ENCODE results near the gene APOM. TPM values are rescaled to one million over a fixed set of nuclear protein-coding genes. Genes with fewer than 3 reads are reported as not detected.
A peak's percentile ranks its signal among the peaks of the same experiment; 100 is the strongest.

The APOM gene
- total RNA-seq, 1 experiment from 2014 or later = 0.42 TPM

DNA sequence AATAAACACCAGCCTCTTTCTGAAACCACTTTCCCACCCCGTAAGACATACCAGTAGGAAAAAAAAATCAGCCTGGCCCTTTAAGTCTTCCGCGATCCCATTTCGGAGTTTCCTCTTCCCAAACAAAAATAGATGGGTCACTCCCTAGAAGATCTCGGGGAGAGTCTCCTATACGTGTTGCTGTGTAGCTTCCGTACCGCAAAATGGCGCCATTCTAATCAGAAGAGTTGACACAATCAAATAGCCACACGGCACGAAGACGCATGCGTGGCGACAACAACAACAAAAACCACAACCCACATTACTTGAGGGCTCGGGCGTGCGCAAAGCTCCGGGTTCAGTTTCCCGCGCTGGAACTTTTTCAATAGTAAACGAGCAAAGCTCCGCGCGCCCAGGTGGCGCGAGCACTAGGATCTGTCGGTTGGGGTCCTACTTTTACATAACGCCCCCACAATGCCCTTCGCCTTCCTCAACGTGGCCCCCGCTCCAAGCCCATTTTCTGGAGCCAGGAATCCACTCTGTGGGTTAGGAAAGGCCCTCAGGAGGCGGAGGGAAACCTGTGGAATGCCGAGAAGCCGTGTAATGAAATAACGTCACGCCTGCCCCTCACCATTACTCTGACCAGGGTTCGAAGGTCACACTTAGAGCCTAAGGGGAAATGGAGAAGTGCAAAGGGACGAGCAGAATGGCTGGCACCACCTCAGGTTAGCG is 9.3 kb downstream of the APOM start, which contains the start of gene GPANK1:
GPANK1 (minus strand) TSS at position 208 of the 711 bp plus-strand sequence. CDS start 519 bp downstream, outside the sequence.
- peak; percentile 93 for DNase-seq (ENCODE audit: low read depth, low spot score)
- in situ Hi-C loops (cut with HindIII; ENCODE audit: low pct_unique_long_range_greater_than_20kb, low sequenced_read_pairs) = no loop called here

DNA sequence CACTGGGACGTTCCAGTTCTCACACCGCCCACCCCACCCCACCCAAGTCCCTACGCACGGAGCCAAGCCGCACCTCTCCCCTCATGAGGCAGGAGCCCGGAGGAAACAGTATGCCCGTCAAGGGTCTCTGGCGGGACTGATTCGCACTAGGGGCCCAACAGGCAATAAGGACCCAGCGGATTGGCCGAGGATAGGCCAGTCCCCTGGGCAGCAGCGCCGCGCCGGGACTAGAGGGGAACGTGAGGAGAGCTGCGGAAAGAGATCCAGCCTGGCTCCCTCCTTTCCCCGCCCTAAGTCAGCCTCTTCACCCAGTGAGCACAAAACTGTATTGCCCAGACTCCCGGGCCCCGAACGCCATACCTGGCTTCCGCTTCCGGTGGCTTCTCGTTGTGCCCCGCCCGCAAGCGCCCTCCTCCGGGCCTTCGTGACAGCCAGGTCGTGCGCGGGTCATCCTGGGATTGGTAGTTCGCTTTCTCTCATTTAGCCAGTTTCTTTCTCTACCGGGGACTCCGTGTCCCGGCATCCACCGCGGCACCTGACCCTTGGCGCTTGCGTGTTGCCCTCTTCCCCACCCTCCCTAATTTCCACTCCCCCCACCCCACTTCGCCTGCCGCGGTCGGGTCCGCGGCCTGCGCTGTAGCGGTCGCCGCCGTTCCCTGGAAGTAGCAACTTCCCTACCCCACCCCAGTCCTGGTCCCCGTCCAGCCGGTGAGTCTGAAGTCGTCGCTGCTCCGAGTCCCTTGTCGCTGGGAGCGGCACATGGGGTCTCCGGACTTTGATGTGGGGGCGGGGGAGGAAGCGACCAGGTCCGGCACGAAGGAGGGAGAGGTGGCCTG is 10.0 kb downstream of the APOM start, which contains the start of gene CSNK2B:
CSNK2B (plus strand) TSS at position 580 of the 836 bp plus-strand sequence. CDS start 752 bp downstream, outside the sequence.
- in situ Hi-C loops (cut with HindIII; ENCODE audit: low pct_unique_long_range_greater_than_20kb, low sequenced_read_pairs) = no loop called here

DNA sequence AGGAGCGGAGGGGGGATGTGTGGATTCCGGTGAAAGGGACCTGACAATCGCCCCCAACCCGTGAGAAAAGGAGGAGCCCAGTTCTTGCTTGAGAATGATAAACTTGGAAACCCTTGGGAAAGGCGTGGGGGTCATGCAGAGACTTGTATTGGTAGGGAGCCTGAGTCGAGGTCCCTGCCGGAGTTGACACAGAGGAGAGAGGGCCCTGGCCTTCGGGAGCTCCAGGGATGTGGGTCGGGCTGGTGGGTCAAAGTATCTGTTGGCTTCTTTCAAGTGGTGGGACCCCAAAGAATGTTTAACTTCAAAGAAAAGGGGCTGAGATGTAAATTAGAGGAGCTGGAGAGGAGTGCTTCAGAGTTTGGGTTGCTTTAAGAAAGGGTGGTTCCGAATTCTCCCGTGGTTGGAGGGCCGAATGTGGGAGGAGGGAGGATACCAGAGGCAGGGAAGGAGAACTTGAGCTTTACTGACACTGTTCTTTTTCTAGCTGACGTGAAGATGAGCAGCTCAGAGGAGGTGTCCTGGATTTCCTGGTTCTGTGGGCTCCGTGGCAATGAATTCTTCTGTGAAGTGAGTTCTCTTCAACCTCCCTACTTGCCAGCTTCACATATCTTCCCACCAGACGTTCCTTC is 10.8 kb downstream of the APOM start:
- in situ Hi-C loops (cut with HindIII; ENCODE audit: low pct_unique_long_range_greater_than_20kb, low sequenced_read_pairs) = no loop called here
- no peak for DNase-seq (ENCODE audit: low read depth, low spot score)

More for the DNA sequence above, 10.0 kb downstream of the APOM start, which contains the start of gene CSNK2B:
- DNase-seq (ENCODE audit: low read depth, low spot score) = peak; percentile 98

DNA sequence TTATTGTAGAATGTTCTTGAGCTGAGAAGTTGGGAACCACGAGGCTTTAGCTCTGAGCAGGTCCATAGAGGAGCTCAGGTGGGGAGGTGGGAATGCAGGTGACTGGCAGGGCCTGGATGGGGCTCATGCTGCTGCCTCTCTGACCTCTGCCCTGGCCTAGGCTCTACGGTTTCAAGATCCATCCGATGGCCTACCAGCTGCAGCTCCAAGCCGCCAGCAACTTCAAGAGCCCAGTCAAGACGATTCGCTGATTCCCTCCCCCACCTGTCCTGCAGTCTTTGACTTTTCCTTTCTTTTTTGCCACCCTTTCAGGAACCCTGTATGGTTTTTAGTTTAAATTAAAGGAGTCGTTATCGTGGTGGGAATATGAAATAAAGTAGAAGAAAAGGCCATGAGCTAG is 14.0 kb downstream of the APOM start, which contains the start of gene LY6G5B:
LY6G5B (plus strand) TSS at position 301 of the 400 bp plus-strand sequence. CDS start 975 bp downstream, outside the sequence.
- in situ Hi-C loops (cut with HindIII; ENCODE audit: low pct_unique_long_range_greater_than_20kb, low sequenced_read_pairs) = no loop called here

DNA sequence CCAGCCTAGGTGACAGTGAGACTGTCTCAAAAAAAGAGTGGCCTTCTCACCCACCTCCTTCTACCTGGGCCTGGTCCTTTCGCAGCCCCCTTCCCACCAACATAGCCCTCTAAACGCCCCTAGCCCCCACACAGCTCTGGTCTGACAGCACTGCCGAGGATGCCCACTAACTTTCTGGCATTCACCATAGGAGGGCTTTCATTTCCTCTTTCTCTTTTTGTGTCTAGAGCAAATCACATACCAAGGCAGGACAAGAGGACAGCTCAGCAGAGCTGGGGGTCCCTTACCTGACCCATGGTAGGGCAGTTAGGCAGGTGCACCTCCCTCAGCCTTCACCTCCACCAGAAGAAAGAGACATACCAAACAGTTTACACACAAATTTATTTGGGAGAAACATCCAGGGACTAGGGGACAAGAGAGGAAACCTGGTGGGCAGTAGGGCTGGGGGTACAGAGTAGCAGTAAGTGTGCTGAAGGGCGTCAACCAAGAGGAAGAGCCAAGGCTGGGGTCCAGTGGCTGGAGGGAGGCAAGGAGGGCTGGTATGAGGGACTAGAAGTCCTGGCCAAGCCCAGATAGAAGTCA is 20.7 kb downstream of the APOM start:
- in situ Hi-C loops (cut with HindIII; ENCODE audit: low pct_unique_long_range_greater_than_20kb, low sequenced_read_pairs) = no loop called here

More for the DNA sequence above, 14.0 kb downstream of the APOM start, which contains the start of gene LY6G5B:
- DNase-seq (ENCODE audit: low read depth, low spot score) = no peak

DNA sequence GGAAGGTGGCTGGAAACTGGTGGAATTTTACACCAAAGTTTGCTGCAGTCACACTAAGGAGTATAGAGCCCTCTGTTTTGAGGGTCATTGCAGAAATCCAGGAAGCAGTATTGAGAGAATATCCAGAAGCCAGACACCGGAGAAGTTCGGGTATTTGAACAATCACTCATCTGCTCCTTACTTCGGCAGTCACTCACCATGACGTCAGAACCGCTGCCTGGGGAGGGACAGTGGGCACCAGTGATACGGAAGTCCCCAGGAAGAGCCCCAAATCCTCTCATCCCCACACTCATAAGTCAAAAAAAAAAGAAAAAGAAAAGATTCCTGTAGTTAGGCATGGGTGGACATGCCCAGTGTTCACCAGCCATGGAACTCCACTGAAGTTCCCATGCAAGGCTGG is 21.2 kb downstream of the APOM start:
- in situ Hi-C loops (cut with HindIII; ENCODE audit: low pct_unique_long_range_greater_than_20kb, low sequenced_read_pairs) = no loop called here
- DNase-seq (ENCODE audit: low read depth, low spot score) = no peak

More for the DNA sequence above, 20.7 kb downstream of the APOM start:
- no peak for DNase-seq (ENCODE audit: low read depth, low spot score)

DNA sequence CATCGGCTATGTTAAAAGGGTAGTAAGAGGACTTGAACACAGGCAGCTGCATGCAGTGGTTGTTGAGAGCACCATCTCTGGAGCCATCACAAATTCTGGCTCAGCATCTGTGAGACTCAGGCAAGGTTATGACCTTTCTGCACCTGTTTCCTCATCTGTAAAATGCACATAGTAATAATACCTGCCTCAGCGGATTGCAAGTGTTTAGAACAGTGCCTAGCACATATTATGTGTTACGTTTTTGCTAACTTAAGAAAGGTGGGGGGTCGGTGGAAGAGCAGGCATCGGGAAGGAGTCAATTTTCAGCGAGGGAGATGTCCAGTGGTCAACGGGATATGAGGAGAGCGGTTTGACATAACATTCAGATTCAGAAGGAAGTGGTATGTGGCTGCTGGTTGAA is 22.3 kb downstream of the APOM start:
- no peak for DNase-seq (ENCODE audit: low read depth, low spot score)
- in situ Hi-C loops (cut with HindIII; ENCODE audit: low pct_unique_long_range_greater_than_20kb, low sequenced_read_pairs) = no loop called here

DNA sequence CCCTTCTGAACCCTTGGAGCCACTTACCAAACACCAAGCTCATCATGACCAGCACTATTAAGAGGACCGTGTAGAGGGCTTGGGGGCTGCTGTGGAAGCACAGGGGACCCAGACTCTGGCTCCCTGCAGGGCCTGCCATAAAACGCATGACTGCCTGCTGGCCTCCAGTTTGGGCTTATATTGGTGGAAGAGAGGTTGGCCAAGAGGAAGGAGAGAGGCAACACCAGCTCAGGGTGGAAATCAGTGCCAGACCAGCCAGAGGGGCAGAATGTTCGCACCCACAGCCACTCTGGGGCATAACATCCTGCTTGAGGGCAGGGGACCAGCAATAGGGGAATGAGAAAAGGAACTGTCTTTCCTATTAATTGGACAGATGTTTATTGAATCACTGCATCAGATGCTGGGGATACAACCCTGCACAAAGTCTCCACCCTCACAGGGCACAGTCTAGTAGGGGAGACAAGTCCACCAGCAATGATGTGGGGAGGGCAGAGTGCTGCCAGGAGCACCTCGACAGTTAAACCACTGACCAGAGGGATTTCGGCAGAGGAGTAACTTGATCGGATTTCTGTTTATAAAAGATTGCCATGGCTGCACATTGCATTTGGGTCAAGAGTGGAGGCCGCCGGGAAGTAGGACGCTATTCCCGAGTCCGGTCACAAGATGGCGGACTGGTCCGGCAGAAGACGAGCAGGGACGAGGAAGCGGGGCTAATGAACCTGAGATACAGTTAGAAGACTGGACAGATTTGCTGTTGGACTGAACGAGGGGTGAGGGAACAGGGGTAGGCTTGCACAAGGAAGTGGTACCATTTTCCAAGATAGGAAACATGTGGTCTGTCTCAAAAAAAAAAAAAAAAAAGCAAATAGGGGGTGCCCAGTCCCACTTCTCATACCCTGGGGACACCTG is 24.8 kb downstream of the APOM start, which contains the start of gene LY6G5C:
LY6G5C (minus strand) TSS at position 842 of the 909 bp plus-strand sequence; CDS start at position 148, 694 bp downstream.
- in situ Hi-C loops (cut with HindIII; ENCODE audit: low pct_unique_long_range_greater_than_20kb, low sequenced_read_pairs) = no loop called here
- peak; percentile 73 for DNase-seq (ENCODE audit: low read depth, low spot score)

DNA sequence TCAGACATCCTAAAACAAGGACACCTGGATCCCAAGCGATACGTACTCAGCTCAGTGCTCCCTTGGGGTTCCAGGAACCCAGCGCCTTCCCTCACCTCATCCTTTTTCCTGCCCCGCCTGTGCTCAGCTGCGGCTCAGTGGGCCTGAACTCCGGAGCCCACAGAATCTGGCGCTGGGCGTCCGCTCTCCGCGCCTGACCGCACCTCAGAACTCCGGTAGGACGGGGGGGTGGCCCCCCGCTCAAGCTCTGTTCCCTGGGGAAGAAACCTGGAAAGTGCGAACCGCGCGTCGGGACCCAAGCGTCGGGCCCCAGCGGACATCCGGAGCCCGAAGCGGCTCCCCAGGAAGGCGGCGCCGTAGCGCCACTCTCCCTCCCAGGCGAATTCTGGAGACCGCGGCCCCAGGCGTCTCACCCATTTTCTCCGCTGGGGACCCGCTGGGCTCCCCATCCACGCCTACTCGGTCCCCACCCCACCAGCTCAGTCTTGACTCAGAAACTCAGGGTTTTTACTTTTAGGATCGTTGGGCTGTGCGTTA is 25.5 kb downstream of the APOM start:
- no peak for DNase-seq (ENCODE audit: low read depth, low spot score)
- in situ Hi-C loops (cut with HindIII; ENCODE audit: low pct_unique_long_range_greater_than_20kb, low sequenced_read_pairs) = no loop called here

DNA sequence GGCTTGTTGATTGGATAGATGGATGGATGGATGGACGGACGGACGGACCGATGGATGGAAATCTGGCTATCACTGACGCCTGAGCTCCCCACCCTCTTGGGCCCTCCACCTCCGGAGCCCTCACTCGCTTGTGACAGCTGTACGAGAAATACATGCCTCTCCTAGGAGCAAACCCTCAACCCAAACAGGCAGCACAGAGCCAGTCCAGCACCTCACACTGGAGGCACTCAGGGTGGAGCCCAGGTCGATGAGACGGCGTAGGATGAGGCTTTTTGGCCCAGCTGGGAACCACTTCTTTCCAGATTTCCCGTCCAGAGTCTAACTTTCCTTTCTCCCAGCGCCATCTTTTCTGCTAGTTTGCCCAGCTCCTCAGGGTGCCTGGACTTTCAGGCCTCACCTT is 27.9 kb downstream of the APOM start:
- no peak for DNase-seq (ENCODE audit: low read depth, low spot score)
- in situ Hi-C loops (cut with HindIII; ENCODE audit: low pct_unique_long_range_greater_than_20kb, low sequenced_read_pairs) = no loop called here

DNA sequence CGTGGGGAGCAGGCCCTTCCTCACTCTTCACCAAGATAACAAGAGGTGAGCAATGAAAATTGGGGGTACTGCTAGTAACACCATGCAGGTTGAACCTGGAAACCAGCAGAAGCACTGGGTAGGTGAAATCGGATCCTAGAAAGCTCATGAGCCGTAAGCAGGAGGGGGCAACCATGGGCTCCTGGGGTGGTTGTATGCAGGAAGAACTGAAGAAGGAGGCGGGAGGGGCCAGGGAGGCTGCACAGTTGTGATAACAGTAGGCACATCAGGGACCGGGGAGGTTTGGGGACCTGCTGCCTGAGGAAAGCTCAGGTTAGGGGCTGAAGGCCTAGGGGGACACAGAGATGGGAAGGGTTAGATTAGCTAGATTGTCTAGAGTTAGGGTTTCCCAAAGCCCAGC is 30.8 kb downstream of the APOM start:
- in situ Hi-C loops (cut with HindIII; ENCODE audit: low pct_unique_long_range_greater_than_20kb, low sequenced_read_pairs) = no loop called here
- no peak for DNase-seq (ENCODE audit: low read depth, low spot score)

DNA sequence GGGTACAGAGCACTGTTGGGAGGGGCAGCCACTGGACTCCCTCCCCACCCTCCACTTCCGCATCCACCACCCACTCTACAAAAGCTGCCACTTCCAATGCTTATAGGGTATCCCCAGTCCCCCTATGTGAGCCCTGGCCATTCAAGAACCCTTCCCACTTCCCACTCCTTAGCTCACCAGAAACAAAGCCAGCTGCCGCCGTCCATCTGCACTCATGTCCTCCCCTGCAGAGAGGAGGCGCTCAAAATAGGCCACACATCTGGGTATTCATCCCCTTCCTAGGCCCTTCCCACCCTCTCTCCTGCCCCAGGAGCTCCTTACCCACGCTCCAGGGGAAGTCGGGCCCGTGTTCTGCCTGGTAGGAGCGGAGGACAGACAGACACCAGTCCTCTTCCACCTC is 31.6 kb downstream of the APOM start:
- in situ Hi-C loops (cut with HindIII; ENCODE audit: low pct_unique_long_range_greater_than_20kb, low sequenced_read_pairs) = no loop called here
- no peak for DNase-seq (ENCODE audit: low read depth, low spot score)

DNA sequence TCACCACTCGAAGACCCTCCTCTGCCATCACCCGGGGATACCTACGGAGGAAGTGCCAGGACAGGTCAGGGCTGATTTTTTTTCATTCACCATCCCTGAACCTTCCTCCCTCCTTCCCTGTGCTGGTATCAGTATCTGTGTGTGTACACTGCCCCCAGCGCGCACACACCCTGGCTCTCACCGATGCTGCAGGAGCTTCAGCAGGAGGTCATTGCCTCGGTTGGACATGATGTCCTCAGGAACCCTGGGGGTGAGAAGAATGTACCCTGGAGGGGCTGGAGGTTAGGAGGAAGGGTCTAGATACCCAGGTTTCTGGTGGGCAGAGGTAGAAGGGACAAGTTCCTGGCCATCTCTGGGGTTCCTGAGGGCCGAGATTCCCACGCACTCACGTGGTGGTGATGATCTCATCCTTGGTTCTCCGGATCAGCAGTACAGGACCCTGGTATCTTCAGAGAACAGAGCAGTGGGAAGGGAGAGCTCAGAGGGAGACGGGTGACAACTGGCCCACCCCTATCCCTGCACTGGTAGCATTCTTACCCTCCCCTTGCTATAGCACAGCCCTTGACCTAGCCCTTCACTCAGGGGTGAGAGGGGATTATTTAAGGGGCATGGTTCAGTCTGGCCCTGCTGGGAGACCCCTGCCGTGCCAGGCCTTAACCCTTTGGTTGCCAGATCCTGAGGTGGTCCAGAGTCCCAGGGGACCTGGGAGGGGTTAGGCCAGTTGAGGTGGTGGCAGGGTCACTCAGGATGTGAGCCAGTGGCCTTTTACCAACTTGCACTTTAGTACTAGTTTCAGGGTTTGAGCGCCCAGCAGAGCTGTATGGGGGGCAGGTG is 32.4 kb downstream of the APOM start:
- no peak for DNase-seq (ENCODE audit: low read depth, low spot score)
- in situ Hi-C loops (cut with HindIII; ENCODE audit: low pct_unique_long_range_greater_than_20kb, low sequenced_read_pairs) = no loop called here

DNA sequence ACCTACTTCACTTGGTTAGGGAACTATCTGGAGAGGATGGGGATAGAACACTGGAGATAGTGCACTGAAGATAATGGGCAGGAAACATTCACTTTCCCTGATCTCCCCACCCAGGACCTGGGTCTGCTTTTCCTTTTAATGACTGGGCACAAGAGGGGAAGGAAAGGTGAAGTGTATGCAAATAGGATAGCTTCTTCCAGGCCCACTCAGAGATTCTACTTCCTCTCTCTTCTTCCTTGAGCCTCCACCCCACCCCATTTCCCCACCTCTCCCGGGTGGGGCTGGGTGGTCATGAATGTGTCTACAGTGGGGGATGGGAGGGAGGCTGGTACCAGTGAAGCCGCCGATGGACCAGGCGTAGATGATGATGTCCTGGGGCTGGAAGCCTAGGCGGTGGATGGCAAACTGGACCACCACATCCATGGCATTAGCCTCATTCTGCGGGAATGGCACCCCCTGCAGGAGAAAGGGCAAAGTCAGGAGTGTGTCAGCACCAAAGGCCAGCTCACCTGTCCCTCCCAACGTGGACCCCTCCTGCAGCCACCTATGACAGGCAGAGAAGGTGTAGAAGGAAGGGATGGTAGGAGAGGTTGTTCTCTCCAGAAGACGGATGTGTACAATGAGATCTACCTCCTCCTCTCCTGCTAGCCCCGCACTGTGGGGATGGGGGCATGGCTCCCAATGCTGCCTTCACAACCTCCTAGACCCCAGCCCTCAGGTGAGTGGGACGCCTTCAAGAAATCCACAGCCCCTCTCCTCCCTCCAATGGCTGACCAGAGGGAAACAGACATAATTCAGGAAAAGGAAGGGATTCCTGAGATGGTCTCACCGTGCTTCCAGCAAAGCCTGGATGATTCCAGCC is 33.8 kb downstream of the APOM start:
- in situ Hi-C loops (cut with HindIII; ENCODE audit: low pct_unique_long_range_greater_than_20kb, low sequenced_read_pairs) = no loop called here

More for the DNA sequence above, 33.8 kb downstream of the APOM start:
- DNase-seq (ENCODE audit: low read depth, low spot score) = peak; percentile 40

All from SK-MEL-5 (cell line).